Measurements from ENCODE around the gene DCAF10. TPM values are rescaled to one million over a fixed set of nuclear protein-coding genes. Genes with fewer than 3 reads are reported as not detected.

DCAF10 gene
- total and polyA plus RNA-seq, 10 of the 15 experiments (the other 5 are each of a cell fraction or from before 2014, with no cell fraction given): 3.9 to 21.7 (median 9.8) TPM

- 44% methylated on average over 4 of the region's 4 CpGs for WGBS (ENCODE audit: insufficient coverage, insufficient replicate concordance, low lambda C conversion rate, missing lambda C conversion rate)
- intact Hi-C loops (cut with micrococcal nuclease; ENCODE audit: unreplicated experiment) (loop anchor here (10.0 kb wide), 1 partner anchor 313 kb away; the partner anchor contains the start of gene TOMM5), in situ Hi-C loops (cut with MboI) (loop anchor here (5.0 to 25.0 kb wide), 3 partner anchors 421 to 779 kb away; partner anchors contain the start of gene POLR1E)
Measured at GRCh38 chr9:37908283-37908682, 107.7 kb downstream of the DCAF10 start.

More at GRCh38 chr9:37908283-37908682, 107.7 kb downstream of the DCAF10 start:
- peaks cover 3% of the 10 kb centered on the region for H3K79me2 ChIP-seq (ENCODE audit: control insufficient read depth, insufficient read depth, low read length)
- H3K4me2 ChIP-seq (ENCODE audit: control insufficient read depth, insufficient read depth): no peak overlapping the region
- no peaks in the 10 kb centered on the region; the same call in 1 of the 2 replicates for H3K4me1 ChIP-seq (ENCODE audit: control insufficient read depth, insufficient read depth, low read length)
- ChIA-PET SMC1A (ENCODE audit: uncharacterized antibody, unreplicated experiment) (interaction anchor here (1.0 kb wide), 1 partner anchor 456 kb away, joined by 3 read pairs; no protein-coding TSS in a partner anchor), POLR2A (interaction anchor here (1.1 kb wide), 1 partner anchor 8 kb away, joined by 3 read pairs; no protein-coding TSS in a partner anchor), CTCF (interaction anchor here (0.6 to 9.5 kb wide), 6 partner anchors 180 to 731 kb away, joined by 3 to 120 read pairs (median 3); no protein-coding TSS in a partner anchor), RAD21 (ENCODE audit: unreplicated experiment) (interaction anchor here (0.6 to 1.9 kb wide), 3 partner anchors 124 to 180 kb away, joined by 3 to 6 read pairs (median 4); no protein-coding TSS in a partner anchor)
- TF ChIP-seq ZNF687 (IDR thresholded peaks at IDR 0.05) (no peak), BCL11A (IDR thresholded peaks at IDR 0.05; ENCODE audit: low read depth, low read length) (no peak), ZNF384 (IDR thresholded peaks at IDR 0.05; ENCODE audit: borderline replicate concordance, low read depth, low read length) (no peak), FOXM1 (IDR thresholded peaks at IDR 0.05; ENCODE audit: low read depth, low read length) (no peak), ZNF24 (IDR thresholded peaks at IDR 0.05) (no peak), BMI1 (IDR thresholded peaks at IDR 0.05; ENCODE audit: borderline replicate concordance) (no peak)
- TF ChIP-seq, protein P1, sequence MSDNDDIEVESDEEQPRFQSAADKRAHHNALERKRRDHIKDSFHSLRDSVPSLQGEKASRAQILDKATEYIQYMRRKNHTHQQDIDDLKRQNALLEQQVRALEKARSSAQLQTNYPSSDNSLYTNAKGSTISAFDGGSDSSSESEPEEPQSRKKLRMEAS (IDR thresholded peaks at IDR 0.05; ENCODE audit: low read depth, low read length): no peak
- no peak overlapping the region for H2AFZ ChIP-seq (ENCODE audit: control insufficient read depth, low read depth, low read length)
- no peak overlapping the region for H3K4me3 ChIP-seq
- DNase-seq (ENCODE audit: low read depth, low spot score) (no peak), FAIRE-seq (no peak), ATAC-seq (no peak)
- no peak overlapping the region for H3K27ac ChIP-seq (ENCODE audit: control insufficient read depth, insufficient read depth)
- H3K9ac ChIP-seq (ENCODE audit: control insufficient read depth, insufficient read depth, low read length): no peak overlapping the region
- H3K27me3 ChIP-seq (replicated peaks in 1 of 2; ENCODE audit: control insufficient read depth in 2 of 2, insufficient read depth in 2 of 2, low read length in 1 of 2): no peaks in the 10 kb centered on the region
- no peaks in the 10 kb centered on the region for H4K20me1 ChIP-seq (ENCODE audit: control insufficient read depth, insufficient read depth)
- H3K9me3 ChIP-seq (replicated peaks; ENCODE audit: control insufficient read depth, insufficient read depth, low read length): no peaks in the 10 kb centered on the region
- H3K36me3 ChIP-seq (ENCODE audit: control insufficient read depth in 2 of 2, insufficient read depth in 2 of 2, low read length in 1 of 2): no peaks in the 10 kb centered on the region
- no TSS peak for BruUV-seq (replicated peaks)

Measured in GM12878 (cell line).